SK-N-SH (cell line): ENCODE data around the gene P2RY13. TPM values are rescaled to one million over a fixed set of nuclear protein-coding genes. Genes with fewer than 3 reads are reported as not detected.

Experiments
- CTCF ChIA-PET: fragments of 300-600, 350-600 bp; formaldehyde crosslinking; extraction: SDS; loops from one replicate; lab custom pipeline; 2021; lab: Yijun Ruan, JAX
- POLR2A ChIA-PET: fragments of 350-600 bp; sonication (Branson Sonifier 250); formaldehyde crosslinking; extraction: SDS; loops from one replicate; lab custom pipeline; 2020; ENCODE audit warnings: antibody characterized with exemption, inconsistent platforms; lab: Yijun Ruan, JAX
- DNase-seq: peaks from one replicate; pipeline ENCODE4 v3.0.0; 2012
- H2AFZ ChIP-seq: fragments of 200-600 bp; sonication (generic); 2 replicates; pipeline ENCODE4 v1.8.1; 2016; ENCODE audit warnings: antibody characterized with exemption, mild to moderate bottlenecking, low read depth
- H3F3A ChIP-seq: fragments of 200-600 bp; sonication (generic); replicated peaks from 2 replicates; pipeline ENCODE3; 2016; ENCODE audit warnings: antibody characterized with exemption, mild to moderate bottlenecking; ENCODE audit not compliant: insufficient read depth
- H3K27ac ChIP-seq, 2 experiments: fragments of 200-500 bp in 1 of 2; fragments of 200-600 bp in 1 of 2; sonication (Bioruptor generic) in 1 of 2; sonication (generic), shearing (Covaris generic) in 1 of 2; 2 replicates each; pipeline versions ENCODE4 v1.5.1 to v1.6.1; 2014 to 2016; ENCODE audit warnings: low read depth in 2 of 2, inconsistent platforms in 1 of 2, low read length in 1 of 2, mild to moderate bottlenecking in 1 of 2, mixed read lengths in 1 of 2
- H3K27me3 ChIP-seq: fragments of 200-600 bp; sonication (generic), shearing (Covaris generic); 2 replicates; pipeline ENCODE4 v1.6.1; 2016; ENCODE audit warnings: mixed run types; ENCODE audit not compliant: insufficient read depth
- H3K36me3 ChIP-seq, 2 experiments: fragments of 200-500 bp in 1 of 2; fragments of 200-600 bp in 1 of 2; sonication (Bioruptor generic) in 1 of 2; sonication (generic) in 1 of 2; replicated peaks in 1 of 2; 2 replicates each; pipeline versions ENCODE3 to v1.5.1; 2014 to 2016; ENCODE audit warnings: low read length in 1 of 2, mild to moderate bottlenecking in 1 of 2; ENCODE audit not compliant: insufficient read depth in 2 of 2, control insufficient read depth in 1 of 2
- H3K4me1 ChIP-seq, 2 experiments: fragments of 200-500 bp in 1 of 2; fragments of 200-600 bp in 1 of 2; sonication (Bioruptor generic) in 1 of 2; sonication (generic), shearing (Covaris generic) in 1 of 2; 2 replicates each; pipeline versions ENCODE4 v1.5.1 to v1.6.1; 2014 to 2016; ENCODE audit warnings: low read depth in 1 of 2, low read length in 1 of 2, mixed run types in 1 of 2; ENCODE audit not compliant: insufficient read depth in 2 of 2, control insufficient read depth in 1 of 2
- H3K4me2 ChIP-seq: fragments of 200-600 bp; sonication (generic), shearing (Covaris generic); 2 replicates; pipeline ENCODE4 v1.6.1; 2017; ENCODE audit warnings: mixed run types
- H3K4me3 ChIP-seq, 2 experiments: fragments of 200-500 bp in 1 of 2; fragments of 200-600 bp in 1 of 2; sonication (Bioruptor generic) in 1 of 2; sonication (generic), shearing (Covaris generic) in 1 of 2; 2 replicates each; pipeline versions ENCODE4 v1.5.1 to v1.8.1; 2014 to 2016; ENCODE audit warnings: low read depth in 2 of 2, inconsistent platforms in 1 of 2, low read length in 1 of 2, mild to moderate bottlenecking in 1 of 2, mixed read lengths in 1 of 2, moderate library complexity in 1 of 2
- H3K79me2 ChIP-seq: fragments of 200-600 bp; sonication (generic); 2 replicates; pipeline ENCODE4 v1.8.1; 2017; ENCODE audit warnings: mild to moderate bottlenecking; ENCODE audit not compliant: insufficient read depth
- H3K9ac ChIP-seq: fragments of 200-600 bp; sonication (generic); 2 replicates; pipeline ENCODE4 v1.6.1; 2017; ENCODE audit warnings: mixed run types
- H3K9me2 ChIP-seq: fragments of 200-600 bp; sonication (generic); 2 replicates; pipeline ENCODE4 v1.6.1; 2017; ENCODE audit warnings: mixed run types
- H3K9me3 ChIP-seq: fragments of 200-600 bp; sonication (generic); 2 replicates; pipeline ENCODE4 v1.6.1; 2017; ENCODE audit warnings: mixed run types, mild to moderate bottlenecking, moderate library complexity
- H4K20me1 ChIP-seq: fragments of 200-600 bp; sonication (generic); 2 replicates; pipeline ENCODE4 v1.6.1; 2017; ENCODE audit warnings: mild to moderate bottlenecking, mixed run types; ENCODE audit not compliant: insufficient read depth
- CHD2 ChIP-seq: fragments of 150-350 bp; IDR thresholded peaks from 2 replicates; pipeline ENCODE4 v1.6.1; 2018; ENCODE audit warnings: low read length; ENCODE audit not compliant: partially characterized antibody
- EP300 ChIP-seq, 2 experiments: IDR thresholded peaks; 2 replicates each; pipeline versions ENCODE4 v1.4.0 to v1.6.1; 2012; ENCODE audit warnings: borderline replicate concordance in 1 of 2, low read depth in 1 of 2, low read length in 1 of 2
- EZH2phosphoT487 ChIP-seq: fragments of 200-600 bp; sonication (generic); IDR thresholded peaks from 2 replicates; pipeline ENCODE4 v1.6.1; 2017; ENCODE audit warnings: low read depth, mixed run types, mild to moderate bottlenecking, antibody characterized with exemption, moderate library complexity, borderline replicate concordance
- FOSL2 ChIP-seq: IDR thresholded peaks from 2 replicates; pipeline ENCODE4 v1.4.0; 2012; ENCODE audit warnings: low read depth, mild to moderate bottlenecking, moderate library complexity, borderline replicate concordance
- FOXJ3 ChIP-seq: sonication (generic); formaldehyde crosslinking; IDR thresholded peaks from 2 replicates; pipeline ENCODE4 v1.5.1; 2020; ENCODE audit warnings: mild to moderate bottlenecking, missing genetic modification reagents
- FOXM1 ChIP-seq: IDR thresholded peaks from 2 replicates; pipeline ENCODE4 v1.4.0; 2012; ENCODE audit warnings: low read depth, mild to moderate bottlenecking
- IRF3 ChIP-seq: fragments of 150-350 bp; IDR thresholded peaks from 2 replicates; pipeline ENCODE4 v1.6.1; 2016; ENCODE audit warnings: mild to moderate bottlenecking, low read depth, low read length
- MXI1 ChIP-seq: IDR thresholded peaks from 2 replicates; pipeline ENCODE4 v1.6.1; 2012; ENCODE audit warnings: mild to moderate bottlenecking, low read depth, low read length, improper control_type of control experiment
- NFIC ChIP-seq: IDR thresholded peaks from 2 replicates; pipeline ENCODE4 v1.4.0; 2012; ENCODE audit warnings: borderline replicate concordance
- NRF1 ChIP-seq: IDR thresholded peaks from 2 replicates; pipeline ENCODE4 v1.6.1; 2012; ENCODE audit warnings: low read depth, mild to moderate bottlenecking, low read length
- POLR2AphosphoS5 ChIP-seq: IDR thresholded peaks from 2 replicates; pipeline ENCODE4 v1.6.1; 2012; ENCODE audit warnings: low read depth, low read length
- RAD21 ChIP-seq: IDR thresholded peaks from 2 replicates; pipeline ENCODE4 v1.6.1; 2012; ENCODE audit warnings: mild to moderate bottlenecking, low read length
- REST ChIP-seq: IDR thresholded peaks from 2 replicates; pipeline ENCODE4 v1.6.1; 2012; ENCODE audit warnings: mild to moderate bottlenecking, low read depth, low read length, moderate library complexity
- RXRA ChIP-seq: IDR thresholded peaks from 2 replicates; pipeline ENCODE4 v1.4.0; 2012; ENCODE audit warnings: low read depth, mild to moderate bottlenecking, borderline replicate concordance
- SIN3A ChIP-seq: IDR thresholded peaks from 2 replicates; pipeline ENCODE4 v1.6.1; 2012; ENCODE audit warnings: low read depth, mild to moderate bottlenecking, low read length, moderate library complexity, borderline replicate concordance
- TAF1 ChIP-seq: IDR thresholded peaks from 2 replicates; pipeline ENCODE4 v1.6.1; 2012; ENCODE audit warnings: low read depth, mild to moderate bottlenecking, low read length, moderate library complexity, borderline replicate concordance
- TEAD4 ChIP-seq: IDR thresholded peaks from 2 replicates; pipeline ENCODE4 v1.4.0; 2012; ENCODE audit warnings: mild to moderate bottlenecking, borderline replicate concordance; ENCODE audit not compliant: insufficient read depth
- WGBS: methylation state at CpG from one replicate; pipeline ENCODE4 v1.1.6; 2017; ENCODE audit warnings: low lambda C conversion rate; 5-methylcytosine and 5-hydroxymethylcytosine counted together
- polyA plus RNA-seq, 3 experiments: library from polyadenylated mRNA; depleted of rRNA; stranded (reverse); fragments of >200 nt; gene quantifications; 2 replicates each; pipeline ENCODE4 v1.2.3, GENCODE V29; 2012
- TF ChIP-seq, protein P1 (sequence below): IDR thresholded peaks from 2 replicates; pipeline ENCODE4 v1.4.0; 2012; ENCODE audit warnings: low read depth, borderline replicate concordance
- TF ChIP-seq, protein P2 (sequence below): IDR thresholded peaks from 2 replicates; pipeline ENCODE4 v1.4.0; 2012; ENCODE audit warnings: low read depth, borderline replicate concordance

Gene P2RY13
- polyA plus RNA-seq, 1 of the 3 experiments (the other 2 are of a cell fraction), result not detected

DNA sequence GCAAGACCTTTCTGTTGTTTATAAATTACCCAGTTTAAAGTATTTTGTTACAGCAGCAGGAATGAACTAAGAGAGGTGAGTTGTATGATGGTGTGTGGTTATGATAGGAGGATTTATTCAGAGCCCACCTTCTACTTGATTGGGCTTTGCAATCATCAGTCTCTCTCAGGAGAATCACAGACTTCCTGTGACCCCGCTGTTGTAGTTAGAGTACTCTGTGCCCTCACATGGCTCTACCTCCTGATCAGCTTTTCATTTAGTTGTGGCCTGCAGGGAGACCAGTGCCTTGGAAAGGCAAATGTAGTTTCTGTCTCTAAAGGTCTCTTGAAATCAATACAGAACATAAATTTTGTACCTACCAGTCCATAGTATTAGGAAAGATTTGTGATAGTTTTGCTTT lies 43.4 kb downstream of the P2RY13 start:
- Histone ChIP-seq H3K9ac (no peak overlapping the region), H3K4me3 (no peak overlapping the region), H3K27ac (no peak overlapping the region), H3K79me2 (no peaks in the 10 kb centered on the region), H3K36me3 (no peaks in the 10 kb centered on the region), H3K9me3 (no peaks in the 10 kb centered on the region), H3K4me2 (no peak overlapping the region), H3K27me3 (peaks cover 7% of the 10 kb centered on the region; the same call in 1 of the 2 replicates), H3K4me1 (peaks cover 0 to 2% of the 10 kb centered on the region in 2 experiments; a peak in 1 of 4 replicates), H3K9me2 (no peaks in the 10 kb centered on the region), H4K20me1 (no peaks in the 10 kb centered on the region)
- CTCF ChIA-PET, result interaction anchor here (1.2 to 3.2 kb wide), 3 partner anchors 9 to 118 kb away, joined by 4 to 16 read pairs (median 13); no protein-coding TSS in a partner anchor
- POLR2A ChIA-PET, result no interaction called here
- WGBS, result 44% methylated on average over 1 of the region's 1 CpG
- DNase-seq, result no peak
- TF ChIP-seq POLR2AphosphoS5 (no peak), NFIC (no peak), FOSL2 (no peak), SIN3A (no peak), RAD21 (no peak), IRF3 (no peak)
- TF ChIP-seq, all 33 proteins: peak for 0
- Histone ChIP-seq H2AFZ (no peak overlapping the region), H3F3A (no peaks in the 10 kb centered on the region)

- Histone ChIP-seq H3K27ac (no peak overlapping the region), H3K9me2 (no peaks in the 10 kb centered on the region), H3K9ac (no peak overlapping the region), H3K9me3 (no peaks in the 10 kb centered on the region), H2AFZ (no peak overlapping the region), H3F3A (no peaks in the 10 kb centered on the region), H3K4me2 (no peak overlapping the region), H3K4me1 (peaks cover 0 to 2% of the 10 kb centered on the region in 2 experiments; a peak in 1 of 4 replicates), H3K36me3 (no peaks in the 10 kb centered on the region), H3K27me3 (no peaks in the 10 kb centered on the region), H4K20me1 (no peaks in the 10 kb centered on the region), H3K79me2 (no peaks in the 10 kb centered on the region), H3K4me3 (no peak overlapping the region)
- WGBS, result 62% methylated on average over 5 of the region's 5 CpGs
- ChIA-PET POLR2A (no interaction called here), CTCF (interaction anchor here (1.5 to 2.2 kb wide), 4 partner anchors 16 to 128 kb away, joined by 3 to 17 read pairs (median 8); no protein-coding TSS in a partner anchor)
- DNase-seq, result no peak
- TF ChIP-seq FOXM1, result no peak
- TF ChIP-seq TAF1, result no peak
- no peak for TF ChIP-seq NFIC
- no peak for TF ChIP-seq RXRA
- TF ChIP-seq, protein P1, sequence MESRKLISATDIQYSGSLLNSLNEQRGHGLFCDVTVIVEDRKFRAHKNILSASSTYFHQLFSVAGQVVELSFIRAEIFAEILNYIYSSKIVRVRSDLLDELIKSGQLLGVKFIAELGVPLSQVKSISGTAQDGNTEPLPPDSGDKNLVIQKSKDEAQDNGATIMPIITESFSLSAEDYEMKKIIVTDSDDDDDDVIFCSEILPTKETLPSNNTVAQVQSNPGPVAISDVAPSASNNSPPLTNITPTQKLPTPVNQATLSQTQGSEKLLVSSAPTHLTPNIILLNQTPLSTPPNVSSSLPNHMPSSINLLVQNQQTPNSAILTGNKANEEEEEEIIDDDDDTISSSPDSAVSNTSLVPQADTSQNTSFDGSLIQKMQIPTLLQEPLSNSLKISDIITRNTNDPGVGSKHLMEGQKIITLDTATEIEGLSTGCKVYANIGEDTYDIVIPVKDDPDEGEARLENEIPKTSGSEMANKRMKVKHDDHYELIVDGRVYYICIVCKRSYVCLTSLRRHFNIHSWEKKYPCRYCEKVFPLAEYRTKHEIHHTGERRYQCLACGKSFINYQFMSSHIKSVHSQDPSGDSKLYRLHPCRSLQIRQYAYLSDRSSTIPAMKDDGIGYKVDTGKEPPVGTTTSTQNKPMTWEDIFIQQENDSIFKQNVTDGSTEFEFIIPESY, result no peak
- no peak for TF ChIP-seq TEAD4
- no peak for TF ChIP-seq NRF1
- TF ChIP-seq, protein P2, sequence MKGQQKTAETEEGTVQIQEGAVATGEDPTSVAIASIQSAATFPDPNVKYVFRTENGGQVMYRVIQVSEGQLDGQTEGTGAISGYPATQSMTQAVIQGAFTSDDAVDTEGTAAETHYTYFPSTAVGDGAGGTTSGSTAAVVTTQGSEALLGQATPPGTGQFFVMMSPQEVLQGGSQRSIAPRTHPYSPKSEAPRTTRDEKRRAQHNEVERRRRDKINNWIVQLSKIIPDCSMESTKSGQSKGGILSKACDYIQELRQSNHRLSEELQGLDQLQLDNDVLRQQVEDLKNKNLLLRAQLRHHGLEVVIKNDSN, result no peak
- no peak for TF ChIP-seq EP300 (IDR thresholded peaks at IDR 0.05; ENCODE audit: borderline replicate concordance in 1 of 2, low read depth in 1 of 2, low read length in 1 of 2)
- TF ChIP-seq RAD21, result no peak
- no peak for TF ChIP-seq FOSL2
- TF ChIP-seq REST, result no peak
- no peak for TF ChIP-seq MXI1
- TF ChIP-seq EZH2phosphoT487, result no peak
- no peak for TF ChIP-seq FOXJ3 (CRISPR knock-in tag)
- no peak for TF ChIP-seq CHD2
These were observed 45.4 kb downstream of the P2RY13 start for GRCh38 chr3:151283907-151284461.
